Measurements from ENCODE around the gene TWF2.

GRCh38 chr3:52197499-52197841, 41.5 kb downstream of the TWF2 start:
- no peak for TF ChIP-seq ZNF274 (IDR thresholded peaks at IDR 0.05; ENCODE audit: low read depth, low read length)
- no peak for TF ChIP-seq YY1 (IDR thresholded peaks at IDR 0.05; ENCODE audit: insufficient read depth, insufficient read length)
- no peak for TF ChIP-seq SUZ12 (IDR thresholded peaks at IDR 0.05; ENCODE audit: extremely low read depth, insufficient read depth, insufficient read length)
